Liver (tissue), 9 donors: ENCODE data around the gene CTTN. TPM values are rescaled to one million over a fixed set of nuclear protein-coding genes. Genes with fewer than 3 reads are reported as not detected.

Source experiments
- DNase-seq: peaks from one replicate; pipeline ENCODE4 v3.0.0-alpha.2; 2017; ENCODE audit warnings: low spot score
- H3K27ac ChIP-seq, 2 donors: one replicate each; pipeline ENCODE4 v1.7.0; 2013; ENCODE audit warnings: inconsistent platforms in 2 of 2, low read length in 2 of 2, control low read depth in 1 of 2, low read depth in 1 of 2, mild to moderate bottlenecking in 1 of 2
- H3K27me3 ChIP-seq, 4 donors: one replicate each; pipeline versions ENCODE4 v1.6.1 to v1.7.0; 2013; ENCODE audit warnings: low read length in 3 of 4, inconsistent platforms in 1 of 4, mild to moderate bottlenecking in 1 of 4, moderate library complexity in 1 of 4; ENCODE audit not compliant: control insufficient read depth in 4 of 4, insufficient read depth in 4 of 4
- H3K36me3 ChIP-seq, 4 donors: one replicate each; pipeline versions ENCODE4 v1.6.1 to v1.7.0; 2013; ENCODE audit warnings: low read length in 3 of 4, mild to moderate bottlenecking in 3 of 4, low read depth in 1 of 4, moderate library complexity in 1 of 4; ENCODE audit not compliant: control insufficient read depth in 4 of 4, insufficient read depth in 3 of 4
- H3K4me1 ChIP-seq, 4 donors: one replicate each; pipeline versions ENCODE4 v1.6.1 to v1.7.0; 2013; ENCODE audit warnings: low read length in 3 of 4, mild to moderate bottlenecking in 3 of 4, moderate library complexity in 1 of 4; ENCODE audit not compliant: control insufficient read depth in 4 of 4, insufficient read depth in 4 of 4
- H3K4me3 ChIP-seq, 3 donors: one replicate each; pipeline versions ENCODE4 v1.6.1 to v1.7.0; 2013; ENCODE audit warnings: low read length in 3 of 3, control low read depth in 1 of 3, low read depth in 1 of 3, mild to moderate bottlenecking in 1 of 3
- H3K9ac ChIP-seq, 2 donors: one replicate each; pipeline ENCODE4 v1.7.0; 2013; ENCODE audit warnings: low read length in 2 of 2, mild to moderate bottlenecking in 2 of 2, moderate library complexity in 2 of 2, control low read depth in 1 of 2, low read depth in 1 of 2
- H3K9me3 ChIP-seq, 4 donors: one replicate each; pipeline versions ENCODE4 v1.6.1 to v1.7.0; 2013; ENCODE audit warnings: low read length in 3 of 4; ENCODE audit not compliant: control insufficient read depth in 4 of 4
- CTCF ChIP-seq: fragments of 150-350 bp; IDR thresholded peaks from 2 replicates; pipeline ENCODE4 v1.5.1; 2017; ENCODE audit warnings: improper control_type of control experiment, low read depth, low read length; ENCODE audit not compliant: missing input control
- EGR1 ChIP-seq, 2 donors: IDR thresholded peaks; 2 replicates each; pipeline ENCODE4 v1.6.1; 2016 to 2018; ENCODE audit warnings: antibody characterized with exemption in 2 of 2, low read depth in 2 of 2
- FOXA1 ChIP-seq: IDR thresholded peaks from 2 replicates; pipeline ENCODE4 v1.6.1; 2016; ENCODE audit warnings: antibody characterized with exemption
- FOXA2 ChIP-seq: IDR thresholded peaks from 2 replicates; pipeline ENCODE4 v1.6.1; 2016; ENCODE audit warnings: antibody characterized with exemption
- GABPA ChIP-seq, 2 donors: IDR thresholded peaks in 1 of 2; conservative IDR thresholded peaks in 1 of 2; 2 replicates each; pipeline ENCODE4 v1.6.1; 2016; ENCODE audit warnings: antibody characterized with exemption in 2 of 2, mild to moderate bottlenecking in 1 of 2, moderate library complexity in 1 of 2
- HNF4A ChIP-seq, 2 donors: conservative IDR thresholded peaks; 2 replicates each; pipeline ENCODE4 v1.6.1; 2016; ENCODE audit warnings: antibody characterized with exemption in 2 of 2, mild to moderate bottlenecking in 2 of 2
- HNF4G ChIP-seq: IDR thresholded peaks from 2 replicates; pipeline ENCODE4 v1.6.1; 2016; ENCODE audit warnings: antibody characterized with exemption
- JUND ChIP-seq, 2 donors: IDR thresholded peaks; 2 replicates each; pipeline ENCODE4 v1.6.1; 2016; ENCODE audit warnings: antibody characterized with exemption in 2 of 2
- MAX ChIP-seq: IDR thresholded peaks from 2 replicates; pipeline ENCODE4 v1.6.1; 2016; ENCODE audit warnings: antibody characterized with exemption
- NR2F2 ChIP-seq: IDR thresholded peaks from 2 replicates; pipeline ENCODE4 v1.6.1; 2016; ENCODE audit warnings: antibody characterized with exemption
- RAD21 ChIP-seq, 2 donors: IDR thresholded peaks; 2 replicates each; pipeline ENCODE4 v1.6.1; 2016; ENCODE audit warnings: antibody characterized with exemption in 2 of 2, mild to moderate bottlenecking in 2 of 2
- RXRA ChIP-seq, 2 donors: IDR thresholded peaks; 2 replicates each; pipeline ENCODE4 v1.6.1; 2017 to 2018; ENCODE audit warnings: antibody characterized with exemption in 2 of 2, mild to moderate bottlenecking in 1 of 2
- SP1 ChIP-seq: IDR thresholded peaks from 2 replicates; pipeline ENCODE4 v1.6.1; 2018; ENCODE audit warnings: antibody characterized with exemption, mild to moderate bottlenecking
- TAF1 ChIP-seq: conservative IDR thresholded peaks from 2 replicates; pipeline ENCODE4 v1.6.1; 2016; ENCODE audit warnings: antibody characterized with exemption, mild to moderate bottlenecking
- YY1 ChIP-seq: IDR thresholded peaks from 2 replicates; pipeline ENCODE4 v1.6.1; 2016; ENCODE audit warnings: antibody characterized with exemption, mild to moderate bottlenecking
- WGBS: extraction: QIAGEN DNeasy Blood & Tissue Kit; methylation state at CpG from one replicate; pipeline ENCODE4 v1.1.7; 2013; 5-methylcytosine and 5-hydroxymethylcytosine counted together
- polyA plus RNA-seq, 2 donors: library from polyadenylated mRNA; stranded (reverse) in 1 of 2; unstranded in 1 of 2; fragments of 200-250 nt in 1 of 2; fragments of >200 nt in 1 of 2; fragmentation: Nextera tagmentation in 1 of 2; extraction: Ambion mirVana in 1 of 2; gene quantifications; one replicate each; pipeline versions ENCODE4 v1.2.1 to v1.2.3, GENCODE V29; 2013 to 2015
- total RNA-seq, 2 donors: library from RNA; depleted of rRNA; stranded (reverse); fragments of >200 nt; gene quantifications; one replicate each; pipeline ENCODE4 v1.2.3, GENCODE V29; 2014
- TF ChIP-seq, protein P1 (sequence below): IDR thresholded peaks from 2 replicates; pipeline ENCODE4 v1.6.1; 2016; ENCODE audit warnings: antibody characterized with exemption
- TF ChIP-seq, protein P2 (sequence below): IDR thresholded peaks from 2 replicates; pipeline ENCODE4 v1.6.1; 2016; ENCODE audit warnings: antibody characterized with exemption, mild to moderate bottlenecking
- TF ChIP-seq, protein P3 (sequence below): IDR thresholded peaks from 2 replicates; pipeline ENCODE4 v1.6.1; 2016; ENCODE audit warnings: antibody characterized with exemption
- donor health status: healthy.
- donor health status: healthy.
- donor health status: healthy.
- donor health status: healthy.
- donor health status: healthy.

The CTTN gene
- total and polyA plus RNA-seq, 4 donors = 38.7 to 136 (median 45.4) TPM

- WGBS = 93% methylated on average over 34 of the region's 34 CpGs
- H3K9ac ChIP-seq = no peak overlapping the region
- no peaks in the 10 kb centered on the region for H3K27me3 ChIP-seq
- TF ChIP-seq SP1 (no peak), FOXA2 (no peak), RAD21 (IDR thresholded peaks at IDR 0.05) (no peak), MAX (no peak), YY1 (no peak), CTCF (no peak), GABPA (IDR thresholded peaks at IDR 0.05 in 1 of 2, conservative IDR thresholded peaks at IDR 0.05 in 1 of 2) (no peak), JUND (IDR thresholded peaks at IDR 0.05) (no peak), NR2F2 (no peak), HNF4A (conservative IDR thresholded peaks at IDR 0.05) (no peak)
- TF ChIP-seq, protein P1, sequence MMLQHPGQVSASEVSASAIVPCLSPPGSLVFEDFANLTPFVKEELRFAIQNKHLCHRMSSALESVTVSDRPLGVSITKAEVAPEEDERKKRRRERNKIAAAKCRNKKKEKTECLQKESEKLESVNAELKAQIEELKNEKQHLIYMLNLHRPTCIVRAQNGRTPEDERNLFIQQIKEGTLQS = no peak
- H3K27ac ChIP-seq = no peak overlapping the region
- no peak overlapping the region for H3K4me3 ChIP-seq
- H3K4me1 ChIP-seq = no peaks in the 10 kb centered on the region
- DNase-seq = no peak
- H3K36me3 ChIP-seq = peaks cover 5 to 66% (median 29%) of the 10 kb centered on the region in 4 donors
- H3K9me3 ChIP-seq = no peaks in the 10 kb centered on the region
These were observed 25.5 kb downstream of the CTTN start for GRCh38 chr11:70423523-70424505.

- TF ChIP-seq, protein P2, sequence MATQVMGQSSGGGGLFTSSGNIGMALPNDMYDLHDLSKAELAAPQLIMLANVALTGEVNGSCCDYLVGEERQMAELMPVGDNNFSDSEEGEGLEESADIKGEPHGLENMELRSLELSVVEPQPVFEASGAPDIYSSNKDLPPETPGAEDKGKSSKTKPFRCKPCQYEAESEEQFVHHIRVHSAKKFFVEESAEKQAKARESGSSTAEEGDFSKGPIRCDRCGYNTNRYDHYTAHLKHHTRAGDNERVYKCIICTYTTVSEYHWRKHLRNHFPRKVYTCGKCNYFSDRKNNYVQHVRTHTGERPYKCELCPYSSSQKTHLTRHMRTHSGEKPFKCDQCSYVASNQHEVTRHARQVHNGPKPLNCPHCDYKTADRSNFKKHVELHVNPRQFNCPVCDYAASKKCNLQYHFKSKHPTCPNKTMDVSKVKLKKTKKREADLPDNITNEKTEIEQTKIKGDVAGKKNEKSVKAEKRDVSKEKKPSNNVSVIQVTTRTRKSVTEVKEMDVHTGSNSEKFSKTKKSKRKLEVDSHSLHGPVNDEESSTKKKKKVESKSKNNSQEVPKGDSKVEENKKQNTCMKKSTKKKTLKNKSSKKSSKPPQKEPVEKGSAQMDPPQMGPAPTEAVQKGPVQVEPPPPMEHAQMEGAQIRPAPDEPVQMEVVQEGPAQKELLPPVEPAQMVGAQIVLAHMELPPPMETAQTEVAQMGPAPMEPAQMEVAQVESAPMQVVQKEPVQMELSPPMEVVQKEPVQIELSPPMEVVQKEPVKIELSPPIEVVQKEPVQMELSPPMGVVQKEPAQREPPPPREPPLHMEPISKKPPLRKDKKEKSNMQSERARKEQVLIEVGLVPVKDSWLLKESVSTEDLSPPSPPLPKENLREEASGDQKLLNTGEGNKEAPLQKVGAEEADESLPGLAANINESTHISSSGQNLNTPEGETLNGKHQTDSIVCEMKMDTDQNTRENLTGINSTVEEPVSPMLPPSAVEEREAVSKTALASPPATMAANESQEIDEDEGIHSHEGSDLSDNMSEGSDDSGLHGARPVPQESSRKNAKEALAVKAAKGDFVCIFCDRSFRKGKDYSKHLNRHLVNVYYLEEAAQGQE = no peak
- TF ChIP-seq MAX (no peak), FOXA1 (no peak), RAD21 (IDR thresholded peaks at IDR 0.05) (no peak), HNF4A (conservative IDR thresholded peaks at IDR 0.05) (no peak), JUND (IDR thresholded peaks at IDR 0.05) (no peak), YY1 (no peak), NR2F2 (no peak), TAF1 (no peak), HNF4G (no peak), EGR1 (IDR thresholded peaks at IDR 0.05; ENCODE audit: low read depth in 2 of 2) (no peak), RXRA (IDR thresholded peaks at IDR 0.05) (no peak)
- TF ChIP-seq, protein P1 = no peak
- TF ChIP-seq, protein P3, sequence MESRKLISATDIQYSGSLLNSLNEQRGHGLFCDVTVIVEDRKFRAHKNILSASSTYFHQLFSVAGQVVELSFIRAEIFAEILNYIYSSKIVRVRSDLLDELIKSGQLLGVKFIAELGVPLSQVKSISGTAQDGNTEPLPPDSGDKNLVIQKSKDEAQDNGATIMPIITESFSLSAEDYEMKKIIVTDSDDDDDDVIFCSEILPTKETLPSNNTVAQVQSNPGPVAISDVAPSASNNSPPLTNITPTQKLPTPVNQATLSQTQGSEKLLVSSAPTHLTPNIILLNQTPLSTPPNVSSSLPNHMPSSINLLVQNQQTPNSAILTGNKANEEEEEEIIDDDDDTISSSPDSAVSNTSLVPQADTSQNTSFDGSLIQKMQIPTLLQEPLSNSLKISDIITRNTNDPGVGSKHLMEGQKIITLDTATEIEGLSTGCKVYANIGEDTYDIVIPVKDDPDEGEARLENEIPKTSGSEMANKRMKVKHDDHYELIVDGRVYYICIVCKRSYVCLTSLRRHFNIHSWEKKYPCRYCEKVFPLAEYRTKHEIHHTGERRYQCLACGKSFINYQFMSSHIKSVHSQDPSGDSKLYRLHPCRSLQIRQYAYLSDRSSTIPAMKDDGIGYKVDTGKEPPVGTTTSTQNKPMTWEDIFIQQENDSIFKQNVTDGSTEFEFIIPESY = no peak
- Histone ChIP-seq H3K27ac (no peak overlapping the region), H3K4me1 (no peaks in the 10 kb centered on the region), H3K27me3 (no peaks in the 10 kb centered on the region), H3K36me3 (peaks cover 11 to 71% (median 27%) of the 10 kb centered on the region in 4 donors), H3K4me3 (no peak overlapping the region), H3K9ac (no peak overlapping the region), H3K9me3 (no peaks in the 10 kb centered on the region)
- WGBS = 89% methylated on average over 14 of the region's 14 CpGs
- DNase-seq = no peak
These were observed 26.5 kb downstream of the CTTN start for GRCh38 chr11:70424765-70425344.
